ENCODE measurements around the gene CRTC1. TPM values are rescaled to one million over a fixed set of nuclear protein-coding genes. Genes with fewer than 3 reads are reported as not detected.

The CRTC1 gene
- polyA plus RNA-seq, 6 donors from 2014 or later = 1.4 to 2.4 (median 1.4) TPM; not detected in 1

- Mint-ChIP-seq H3K27ac (no peak overlapping the region), H3K4me3 (no peak overlapping the region), H3K36me3 (peaks cover 0 to 9% of the 10 kb centered on the region in 2 donors), H3K4me1 (peaks cover 18 to 22% (median 20%) of the 10 kb centered on the region in 3 donors), H3K9me3 (peaks cover 0 to 8% (median 0%) of the 10 kb centered on the region in 7 donors), H3K27me3 (peaks cover 34 to 53% (median 48%) of the 10 kb centered on the region in 3 donors)
- DNase-seq (no peak), ATAC-seq (ENCODE audit: low read depth in 2 of 2) (no peak)
These were observed 110.5 kb downstream of the CRTC1 start for GRCh38 chr19:18794029-18794313.

DNA sequence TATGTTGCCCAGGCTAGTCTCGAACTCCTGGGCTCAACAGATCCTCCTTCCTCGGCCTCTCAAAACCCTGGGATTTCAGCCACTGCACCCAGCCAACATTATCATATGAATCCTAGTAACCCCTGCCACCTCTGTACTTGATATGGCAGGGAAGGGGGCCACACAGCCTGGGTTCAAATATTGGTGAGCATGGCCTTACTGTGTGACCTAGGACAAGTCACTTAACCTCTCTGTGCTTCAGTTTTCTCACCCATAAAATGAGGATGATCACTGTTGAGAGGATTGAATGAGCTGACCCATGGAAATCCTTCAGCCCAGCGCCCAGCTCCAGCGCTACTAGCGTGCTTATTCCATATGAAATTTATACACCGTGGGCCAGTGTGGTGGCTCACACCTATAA is 111.2 kb downstream of the CRTC1 start:
- Mint-ChIP-seq H3K9me3 (peaks cover 0 to 8% (median 0%) of the 10 kb centered on the region in 7 donors), H3K27ac (no peak overlapping the region), H3K4me1 (peaks cover 11 to 15% (median 13%) of the 10 kb centered on the region in 3 donors), H3K36me3 (peaks cover 0 to 9% of the 10 kb centered on the region in 2 donors), H3K27me3 (peaks cover 30 to 46% (median 41%) of the 10 kb centered on the region in 3 donors), H3K4me3 (no peak overlapping the region)
- ATAC-seq (ENCODE audit: low read depth in 2 of 2) (no peak), DNase-seq (no peak)

DNA sequence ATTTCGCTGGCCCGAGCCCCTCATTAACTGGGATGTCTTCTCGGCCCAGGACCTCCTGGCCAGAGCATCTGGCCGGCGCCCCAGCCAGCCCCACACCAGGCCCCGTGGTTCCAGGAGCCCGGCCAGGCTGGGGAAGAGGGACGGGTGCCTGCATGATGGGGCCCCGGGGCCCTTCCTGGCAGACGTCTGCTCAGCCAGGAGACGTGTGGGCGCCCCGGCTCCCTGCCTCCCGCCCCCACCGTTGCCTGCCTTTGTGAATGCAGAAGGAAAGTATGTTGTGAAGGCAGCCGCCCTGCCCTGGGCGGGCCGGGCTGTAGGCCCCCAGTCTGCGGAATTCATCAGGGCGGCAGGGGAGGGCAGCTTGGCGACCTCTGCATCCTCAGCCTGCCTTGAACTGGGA is 112.1 kb downstream of the CRTC1 start:
- H3K4me1 Mint-ChIP-seq = peaks cover 5 to 6% (median 5%) of the 10 kb centered on the region in 3 donors

DNA sequence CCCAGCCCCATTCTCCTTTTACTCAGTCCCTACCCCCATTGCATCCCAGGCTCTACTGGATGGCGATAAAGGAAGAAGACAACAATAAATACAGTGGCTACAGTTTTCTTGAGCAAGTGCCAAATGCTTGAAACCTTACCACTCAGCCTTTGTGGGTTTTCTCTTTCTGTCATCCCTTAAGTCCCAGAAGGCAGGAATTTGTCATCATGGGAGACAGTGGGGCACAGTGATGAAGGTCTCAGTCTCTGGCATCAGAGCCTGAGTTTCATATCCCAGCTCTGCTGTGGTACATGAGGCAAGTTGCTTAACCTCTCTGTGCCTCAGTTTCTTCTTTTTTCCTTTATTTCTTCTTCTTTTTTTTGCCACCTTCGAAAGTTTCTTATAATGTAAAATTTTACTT is 112.8 kb downstream of the CRTC1 start:
- Mint-ChIP-seq H3K9me3 (peaks cover 0 to 8% (median 0%) of the 10 kb centered on the region in 7 donors), H3K4me3 (no peak overlapping the region), H3K27ac (peak overlapping the region in 1 of 6 donors; percentile 76), H3K36me3 (no peaks in the 10 kb centered on the region), H3K4me1 (no peaks in the 10 kb centered on the region), H3K27me3 (peaks cover 23 to 30% (median 29%) of the 10 kb centered on the region in 3 donors)
- no peak for DNase-seq
- ATAC-seq (ENCODE audit: low read depth in 2 of 2) = no peak

More for the DNA sequence above, 112.1 kb downstream of the CRTC1 start:
- Mint-ChIP-seq H3K27ac (no peak overlapping the region), H3K9me3 (peaks cover 0 to 8% (median 0%) of the 10 kb centered on the region in 7 donors), H3K4me3 (no peak overlapping the region), H3K27me3 (peaks cover 24 to 37% (median 32%) of the 10 kb centered on the region in 3 donors), H3K36me3 (peaks cover 0 to 2% of the 10 kb centered on the region in 2 donors)
- DNase-seq (no peak), ATAC-seq (ENCODE audit: low read depth in 2 of 2) (peak; percentile 23)

DNA sequence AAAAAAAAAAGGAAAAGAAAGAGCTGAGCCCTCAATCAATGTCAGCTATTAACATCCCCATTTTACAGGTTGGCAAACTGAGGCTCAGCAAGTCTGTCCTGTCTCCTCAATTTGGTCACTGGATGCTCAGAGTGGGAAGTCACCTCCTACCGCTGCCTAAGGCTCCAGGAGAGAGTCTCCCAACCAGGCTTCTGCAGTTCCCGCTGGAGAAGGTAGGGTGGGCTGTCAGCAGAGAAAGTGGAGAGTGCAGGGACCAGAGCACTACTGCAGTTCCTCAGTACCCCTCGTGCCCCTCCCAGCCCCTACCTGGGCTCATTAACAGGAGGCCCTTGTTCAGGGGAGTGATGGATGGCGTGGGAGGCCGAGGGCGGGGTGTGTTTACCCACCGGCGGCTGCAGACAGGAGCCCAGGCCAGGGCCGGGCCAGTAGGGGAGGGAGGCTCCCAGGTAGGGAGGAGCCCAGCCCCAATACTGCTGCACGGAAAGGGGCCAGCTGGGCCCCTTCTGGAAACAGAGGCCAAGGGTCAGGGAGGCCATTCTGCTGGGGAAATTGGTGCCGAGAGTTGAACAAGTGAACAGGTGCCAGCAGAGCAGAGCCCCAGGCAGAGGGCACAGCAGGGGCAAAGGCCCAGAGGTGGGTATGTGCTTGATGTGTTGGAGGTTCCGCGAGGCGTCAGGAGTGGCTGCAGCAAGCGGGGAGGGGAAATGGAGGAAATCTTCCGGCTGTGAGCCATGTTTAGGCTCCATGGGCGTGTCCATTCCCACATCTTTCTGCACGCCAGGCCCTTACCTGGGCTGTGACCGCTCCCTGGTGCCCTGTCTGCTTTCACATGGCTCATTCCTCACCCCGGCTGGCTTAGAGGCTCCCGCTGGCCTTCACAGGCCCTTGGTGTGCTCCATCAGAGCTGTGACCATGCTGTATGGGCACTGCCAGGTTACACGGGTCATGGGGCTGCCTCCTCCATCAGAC is 115.2 kb downstream of the CRTC1 start:
- DNase-seq = no peak
- Mint-ChIP-seq H3K9me3 (peaks cover 0 to 1% (median 0%) of the 10 kb centered on the region in 7 donors), H3K36me3 (no peaks in the 10 kb centered on the region), H3K4me3 (no peak overlapping the region), H3K27ac (no peak overlapping the region), H3K4me1 (no peaks in the 10 kb centered on the region), H3K27me3 (peaks cover 12 to 25% (median 22%) of the 10 kb centered on the region in 3 donors)
- no peak for ATAC-seq (ENCODE audit: low read depth in 2 of 2)

DNA sequence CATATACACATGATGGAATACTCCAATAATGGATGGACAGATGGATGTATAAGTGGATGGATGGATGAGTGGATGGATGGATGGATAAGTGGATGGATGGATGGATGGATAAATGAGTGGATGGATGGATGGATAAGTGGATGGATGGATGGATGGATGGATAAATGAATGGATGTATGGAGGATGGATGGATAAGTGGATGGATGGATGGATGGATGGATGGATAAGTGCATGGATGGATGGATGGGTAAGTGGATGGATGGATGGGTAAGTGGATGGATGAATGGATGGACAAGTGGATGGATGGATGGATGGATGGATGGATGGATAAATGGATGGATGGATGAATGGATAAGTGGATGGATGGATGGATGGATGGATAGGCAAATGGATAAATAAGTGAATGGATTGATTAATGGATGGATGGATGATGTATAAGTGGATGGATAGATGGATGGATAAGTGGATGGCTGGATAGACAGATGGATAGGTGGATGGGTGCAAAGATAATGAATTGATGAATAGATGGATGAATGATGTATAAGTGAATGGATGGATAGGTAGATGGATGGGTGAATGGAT is 116.0 kb downstream of the CRTC1 start:
- Mint-ChIP-seq H3K27ac (no peak overlapping the region), H3K4me3 (no peak overlapping the region), H3K27me3 (peaks cover 12 to 21% (median 21%) of the 10 kb centered on the region in 3 donors), H3K9me3 (peaks cover 0 to 1% (median 0%) of the 10 kb centered on the region in 7 donors), H3K4me1 (no peaks in the 10 kb centered on the region), H3K36me3 (no peaks in the 10 kb centered on the region)
- DNase-seq (no peak), ATAC-seq (ENCODE audit: low read depth in 2 of 2) (no peak)

- Mint-ChIP-seq H3K4me1 (no peaks in the 10 kb centered on the region), H3K36me3 (no peaks in the 10 kb centered on the region), H3K27me3 (peaks cover 12 to 21% (median 21%) of the 10 kb centered on the region in 3 donors), H3K4me3 (no peak overlapping the region), H3K27ac (no peak overlapping the region), H3K9me3 (peaks cover 0 to 1% (median 0%) of the 10 kb centered on the region in 7 donors)
- ATAC-seq (ENCODE audit: low read depth in 2 of 2) (no peak), DNase-seq (no peak)
These were observed 116.6 kb downstream of the CRTC1 start for GRCh38 chr19:18800079-18800478.

DNA sequence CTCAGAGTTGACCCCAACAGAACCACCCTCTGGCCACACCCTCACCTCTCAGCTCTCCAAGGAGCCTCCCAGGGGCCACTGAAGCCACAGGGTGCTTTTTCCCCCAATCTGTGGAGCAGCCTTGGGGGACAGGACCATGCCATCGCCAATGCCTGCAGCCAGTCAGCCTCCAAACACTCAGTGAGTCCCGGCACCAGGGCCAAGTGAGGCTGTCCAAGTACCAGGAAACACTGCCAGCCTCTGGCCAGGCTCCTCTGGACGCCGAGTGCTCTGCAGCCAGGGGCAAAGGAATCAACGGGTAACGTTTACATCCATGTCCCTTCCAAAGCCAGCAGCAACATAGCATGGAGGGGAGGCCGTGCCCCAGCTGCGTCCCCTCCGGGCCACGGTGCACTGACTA is 117.2 kb downstream of the CRTC1 start:
- H3K4me1 Mint-ChIP-seq = no peaks in the 10 kb centered on the region
- H3K9me3 Mint-ChIP-seq = peaks cover 0 to 1% (median 0%) of the 10 kb centered on the region in 7 donors
- H3K4me3 Mint-ChIP-seq = no peak overlapping the region
- H3K27ac Mint-ChIP-seq = no peak overlapping the region
- H3K36me3 Mint-ChIP-seq = no peaks in the 10 kb centered on the region
- DNase-seq (no peak), ATAC-seq (ENCODE audit: low read depth in 2 of 2) (no peak)
- peaks cover 12 to 21% (median 21%) of the 10 kb centered on the region in 3 donors for H3K27me3 Mint-ChIP-seq

- ATAC-seq (ENCODE audit: low read depth in 2 of 2) (no peak), DNase-seq (no peak)
- peaks cover 0 to 1% (median 0%) of the 10 kb centered on the region in 7 donors for H3K9me3 Mint-ChIP-seq
- no peak overlapping the region for H3K27ac Mint-ChIP-seq
- peaks cover 3 to 15% (median 14%) of the 10 kb centered on the region in 3 donors for H3K27me3 Mint-ChIP-seq
- no peaks in the 10 kb centered on the region for H3K4me1 Mint-ChIP-seq
- H3K4me3 Mint-ChIP-seq = no peak overlapping the region
- no peaks in the 10 kb centered on the region for H3K36me3 Mint-ChIP-seq
These were observed 118.9 kb downstream of the CRTC1 start for GRCh38 chr19:18802354-18802753.

- peaks cover 0 to 1% (median 0%) of the 10 kb centered on the region in 7 donors for H3K9me3 Mint-ChIP-seq
- H3K27ac Mint-ChIP-seq = peak overlapping the region in 1 of 6 donors; percentile 49
- DNase-seq = no peak
- peaks cover 0 to 16% (median 10%) of the 10 kb centered on the region in 3 donors for H3K27me3 Mint-ChIP-seq
- H3K4me3 Mint-ChIP-seq = no peak overlapping the region
- no peak for ATAC-seq (ENCODE audit: low read depth in 2 of 2)
- H3K4me1 Mint-ChIP-seq = no peaks in the 10 kb centered on the region
- H3K36me3 Mint-ChIP-seq = no peaks in the 10 kb centered on the region
These were observed 120.2 kb downstream of the CRTC1 start for GRCh38 chr19:18803550-18804138.

DNA sequence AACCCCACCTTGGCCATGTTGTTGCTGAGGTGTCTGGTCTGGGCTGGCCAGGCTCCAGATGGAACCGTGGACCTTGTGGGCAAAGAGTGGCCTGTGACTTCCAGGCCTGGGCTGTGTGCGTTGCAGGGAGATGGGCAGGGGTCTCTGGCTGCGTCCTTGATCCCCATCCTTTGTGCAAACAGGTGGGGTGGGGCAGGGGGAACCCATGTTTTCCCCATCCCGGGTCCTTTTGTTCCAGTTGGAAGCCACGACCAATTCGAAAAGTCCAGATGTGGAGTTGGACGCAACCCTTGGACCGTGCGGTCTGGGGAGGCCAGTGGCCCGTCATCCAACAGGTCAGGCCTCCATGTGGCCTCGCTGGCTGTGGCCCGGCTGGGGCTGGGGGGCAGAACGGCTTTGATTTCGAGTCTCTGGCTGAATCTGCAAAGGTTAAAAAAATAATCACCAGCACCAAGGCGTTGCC is 120.7 kb downstream of the CRTC1 start:
- peaks cover 0 to 16% (median 12%) of the 10 kb centered on the region in 3 donors for H3K27me3 Mint-ChIP-seq
- H3K4me1 Mint-ChIP-seq = no peaks in the 10 kb centered on the region
- no peak for ATAC-seq (ENCODE audit: low read depth in 2 of 2)

GRCh38 chr19:18804643-18805042 is 121.2 kb downstream of the CRTC1 start:
- peaks cover 2 to 4% (median 3%) of the 10 kb centered on the region in 3 donors for H3K4me1 Mint-ChIP-seq
- peaks cover 0 to 1% (median 0%) of the 10 kb centered on the region in 7 donors for H3K9me3 Mint-ChIP-seq

More for the DNA sequence above, 120.7 kb downstream of the CRTC1 start:
- H3K4me3 Mint-ChIP-seq = no peak overlapping the region
- H3K27ac Mint-ChIP-seq = peak overlapping the region in 1 of 6 donors; percentile 49
- peaks cover 0 to 1% (median 0%) of the 10 kb centered on the region in 7 donors for H3K9me3 Mint-ChIP-seq
- H3K36me3 Mint-ChIP-seq = no peaks in the 10 kb centered on the region
- DNase-seq = no peak

GRCh38 chr19:18807861-18808331 is 124.4 kb downstream of the CRTC1 start:
- Mint-ChIP-seq H3K36me3 (no peaks in the 10 kb centered on the region), H3K4me3 (no peak overlapping the region), H3K9me3 (peaks cover 0 to 1% (median 0%) of the 10 kb centered on the region in 7 donors), H3K27me3 (peaks cover 6 to 42% (median 20%) of the 10 kb centered on the region in 3 donors), H3K4me1 (peaks cover 4 to 6% (median 4%) of the 10 kb centered on the region in 3 donors), H3K27ac (no peak overlapping the region)
- DNase-seq = no peak
- ATAC-seq (ENCODE audit: low read depth in 2 of 2) = no peak

More at GRCh38 chr19:18804643-18805042, 121.2 kb downstream of the CRTC1 start:
- no peaks in the 10 kb centered on the region for H3K36me3 Mint-ChIP-seq
- no peak overlapping the region for H3K4me3 Mint-ChIP-seq
- peaks cover 4 to 21% (median 17%) of the 10 kb centered on the region in 3 donors for H3K27me3 Mint-ChIP-seq
- no peak for ATAC-seq (ENCODE audit: low read depth in 2 of 2)
- no peak for DNase-seq
- H3K27ac Mint-ChIP-seq = no peak overlapping the region
